ENCODE measurements around the gene OR4E2.
A peak's percentile ranks its signal among the peaks of the same experiment; 100 is the strongest.
"Not testable (repeated sequence)": the region's sequence is repeated elsewhere in the genome, so short reads cannot be mapped to it uniquely, and the experiment has no call there.

OR4E2 gene

DNA sequence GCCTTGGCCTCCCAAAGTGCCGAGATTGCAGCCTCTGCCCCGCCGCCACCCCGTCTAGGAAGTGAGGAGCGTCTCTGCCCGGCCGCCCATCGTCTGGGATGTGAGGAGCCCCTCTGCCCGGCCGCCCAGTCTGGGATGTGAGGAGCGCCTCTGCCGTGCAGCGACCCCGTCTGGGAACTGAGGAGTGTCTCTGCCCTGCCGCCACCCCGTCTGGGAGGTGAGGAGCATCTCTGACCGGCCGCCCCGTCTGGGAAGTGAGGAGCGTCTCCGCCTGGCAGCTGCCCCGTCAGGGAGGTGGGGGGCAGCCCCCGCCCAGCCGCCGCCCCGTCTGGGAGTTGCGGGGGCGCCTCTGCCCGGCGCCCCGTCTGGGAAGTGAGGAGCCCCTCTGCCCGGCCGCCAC is 44.0 kb downstream of the OR4E2 start:
- not testable (repeated sequence) for ATAC-seq, DNase-seq

DNA sequence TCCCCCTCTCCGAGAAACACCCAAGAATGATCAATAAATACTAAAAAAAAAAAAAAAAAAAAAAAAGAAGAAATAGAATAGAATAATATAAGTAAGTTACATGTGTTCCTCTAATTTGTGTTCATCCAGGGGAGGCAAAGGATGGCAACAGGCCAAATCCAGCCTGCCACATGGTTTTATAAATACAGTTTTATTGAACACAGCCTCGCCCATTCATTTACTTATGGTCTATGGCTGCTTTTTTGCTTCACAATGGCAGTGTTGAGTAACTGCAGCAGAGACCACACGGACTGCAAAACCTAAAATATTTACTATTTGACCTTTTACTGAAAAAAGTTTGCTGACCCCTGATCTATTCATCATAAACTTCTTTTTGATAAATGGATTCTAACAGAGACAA is 44.9 kb downstream of the OR4E2 start:
- not testable (repeated sequence) for DNase-seq, ATAC-seq

DNA sequence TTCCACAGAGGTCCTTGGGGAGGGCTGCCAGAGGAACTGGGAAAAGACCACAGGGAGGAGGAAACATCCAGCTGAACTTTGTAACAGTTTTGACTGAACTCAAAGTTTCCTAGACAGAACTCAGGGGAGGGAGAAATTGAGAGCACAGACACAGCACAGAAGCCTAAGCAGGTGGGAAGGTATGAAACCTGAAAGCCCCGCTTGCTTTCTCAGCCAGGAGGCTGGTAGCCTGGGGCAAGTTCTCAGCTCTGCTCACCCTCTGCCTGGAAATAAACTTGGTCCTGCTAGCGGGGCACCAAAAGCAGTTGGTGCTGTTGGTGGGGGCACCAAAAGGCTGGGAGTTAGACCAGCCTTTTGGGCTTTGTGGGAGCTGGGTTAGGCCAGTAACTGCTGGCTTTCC is 45.9 kb downstream of the OR4E2 start:
- ATAC-seq (no peak), DNase-seq (no peak)

DNA sequence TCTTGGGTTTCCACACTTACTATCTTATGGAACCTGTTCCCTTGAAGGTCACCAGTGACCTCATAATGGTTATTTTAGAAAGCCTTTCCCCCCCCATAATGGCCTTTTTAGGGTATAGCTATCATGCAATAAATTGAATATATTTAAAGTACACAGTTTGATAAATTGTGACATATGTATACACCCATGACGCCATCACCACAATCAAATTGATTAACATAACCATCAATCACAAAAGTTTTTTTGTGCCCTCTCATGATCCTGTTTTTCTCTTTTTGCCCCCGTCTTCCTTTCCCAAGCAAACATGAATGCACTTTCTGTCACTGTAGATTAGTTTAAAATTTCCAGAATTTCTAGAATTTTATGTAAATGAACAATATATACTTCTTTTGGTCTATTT is 48.7 kb downstream of the OR4E2 start:
- ATAC-seq: no peak

DNA sequence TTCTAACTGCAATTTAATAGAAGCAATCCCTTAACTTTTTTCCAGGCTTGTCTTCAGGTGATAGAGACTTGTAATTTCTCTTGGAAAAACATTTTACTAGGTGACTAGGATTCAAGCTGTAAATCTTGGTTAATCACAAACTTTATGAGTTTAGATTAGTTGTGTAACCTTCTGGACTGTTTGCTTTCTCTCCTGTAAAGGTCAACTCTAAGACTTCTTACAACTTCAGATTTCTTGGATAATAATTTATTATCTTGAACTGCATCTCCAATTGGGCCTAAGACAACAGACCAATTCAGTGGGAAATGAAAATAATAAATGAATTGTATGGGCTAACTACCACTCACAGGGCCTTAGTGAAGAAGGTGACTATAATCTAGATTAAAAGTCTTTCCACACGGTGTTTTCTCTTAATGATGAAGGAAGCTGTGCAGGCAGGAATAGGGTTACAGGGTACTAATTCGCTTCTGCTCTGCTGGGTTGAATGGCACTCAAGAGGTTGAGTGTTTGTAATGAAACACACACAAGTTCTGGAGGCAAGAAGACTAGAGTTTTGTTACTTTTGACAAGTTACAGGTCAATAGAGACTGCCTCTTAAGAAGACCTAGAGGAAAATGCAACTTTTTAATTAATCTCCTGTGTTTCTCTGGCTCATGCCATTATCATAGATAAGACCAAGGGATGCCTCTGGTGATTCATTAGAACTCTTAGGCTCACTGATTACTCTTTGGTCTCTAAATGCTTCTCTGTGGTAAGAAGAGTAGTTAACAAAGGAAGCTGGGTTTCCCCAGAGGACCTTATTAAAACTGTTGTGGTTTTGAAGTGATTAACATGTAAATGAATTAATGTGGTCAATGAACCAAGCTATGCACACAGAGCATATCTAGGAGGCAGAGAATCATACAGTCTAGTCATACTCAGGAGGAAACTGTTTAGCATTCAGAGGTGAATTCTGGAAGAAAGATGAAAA is 50.0 kb downstream of the OR4E2 start:
- peak; percentile 97 for ATAC-seq
- DNase-seq: no peak

More for the DNA sequence above, 48.7 kb downstream of the OR4E2 start:
- DNase-seq: no peak

DNA sequence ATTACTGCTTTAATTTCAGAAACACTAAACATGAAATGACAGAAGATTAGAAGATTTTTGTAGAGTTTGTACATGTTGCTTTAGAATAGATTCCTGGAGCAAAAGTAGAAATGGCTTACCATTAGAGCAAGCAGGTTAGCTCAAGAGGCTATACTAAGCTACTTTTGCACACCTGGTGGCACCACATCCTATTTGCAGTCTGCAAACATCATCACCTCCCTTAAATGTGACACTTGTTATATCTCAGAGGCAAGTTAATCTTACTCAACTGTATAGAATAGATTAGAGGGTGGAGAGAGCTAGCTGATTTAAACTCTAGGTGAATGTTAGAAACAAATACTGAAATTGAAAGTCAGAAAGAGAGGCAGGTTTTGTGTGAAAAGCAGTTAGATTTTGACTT is 50.7 kb downstream of the OR4E2 start:
- ATAC-seq (no peak), DNase-seq (no peak)

DNA sequence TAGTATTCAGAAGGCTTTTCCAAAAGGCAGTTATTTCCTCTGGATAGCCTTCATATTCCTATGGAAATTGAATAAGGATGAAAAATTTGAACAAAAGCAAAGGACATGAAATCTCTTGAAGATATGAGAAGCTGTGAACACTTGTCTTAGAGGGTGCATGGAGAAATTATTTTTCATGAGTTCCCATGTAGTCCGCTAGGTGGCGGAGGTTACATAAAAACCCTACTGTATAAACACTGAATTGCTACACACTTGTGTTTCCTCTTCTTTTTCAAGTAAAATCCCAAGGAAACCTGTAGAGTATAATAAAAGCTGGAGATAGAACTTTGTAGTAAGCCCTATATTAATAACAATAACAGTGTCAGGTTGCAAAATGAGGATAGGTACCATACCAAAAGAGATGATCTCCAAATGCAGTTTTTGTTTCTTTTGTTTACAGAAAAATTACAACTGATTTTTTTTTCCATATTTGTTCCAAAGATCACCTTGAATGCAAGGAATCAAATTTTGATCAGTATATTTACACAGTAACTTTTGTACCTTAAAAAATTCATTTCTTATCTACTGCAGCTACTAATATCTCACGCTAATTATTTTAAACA is 57.8 kb downstream of the OR4E2 start:
- ATAC-seq (no peak), DNase-seq (peak; percentile 18)

DNA sequence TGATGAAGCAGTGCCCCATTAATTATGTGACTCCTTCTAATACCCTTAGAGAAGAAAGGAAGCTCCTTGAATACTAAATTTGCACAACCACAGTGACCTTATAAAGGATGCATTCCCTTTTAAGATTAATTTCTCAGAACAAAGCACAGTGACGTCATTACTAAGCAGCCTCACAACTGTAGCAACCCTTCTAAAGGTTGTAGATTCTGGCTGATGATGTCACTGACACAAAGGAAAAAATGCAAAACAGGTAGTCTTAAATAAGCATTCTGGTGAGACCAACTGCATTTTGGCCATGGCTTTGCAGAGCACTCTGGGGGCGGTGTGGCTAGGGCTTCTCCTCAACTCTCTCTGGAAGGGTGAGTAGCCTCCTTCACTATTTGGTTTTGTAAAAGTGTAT is 58.4 kb downstream of the OR4E2 start:
- DNase-seq (no peak), ATAC-seq (peak; percentile 32)

DNA sequence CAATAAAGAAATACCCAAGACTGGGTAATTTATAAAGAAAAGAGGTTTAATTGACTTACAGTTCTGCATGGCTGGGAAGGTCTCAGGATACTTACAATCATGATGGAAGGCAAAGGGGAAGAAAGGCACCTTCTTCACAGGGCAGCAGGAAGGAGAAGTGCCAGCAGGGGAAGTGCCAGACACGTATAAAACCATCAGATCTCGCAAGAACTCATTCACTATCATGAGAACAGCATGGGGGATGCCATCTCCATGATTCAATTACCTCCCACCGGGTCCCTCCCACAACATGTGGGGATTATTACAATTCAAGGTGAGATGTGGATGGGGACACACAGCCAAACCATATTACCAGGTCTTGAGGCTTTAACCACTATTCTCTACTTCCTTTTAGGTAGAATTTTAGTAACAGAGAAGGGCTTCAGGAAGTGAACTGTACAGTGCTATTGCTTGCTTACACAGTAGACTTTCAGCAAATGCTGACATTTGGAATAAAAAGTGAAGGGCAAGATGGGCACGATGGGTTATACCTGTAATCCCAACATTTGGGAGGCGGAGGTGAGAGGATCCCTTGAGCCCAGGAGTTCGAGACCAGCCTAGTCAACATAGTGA is 60.8 kb downstream of the OR4E2 start:
- DNase-seq: no peak
- ATAC-seq: no peak
